ENCODE measurements around the gene NEGR1.

GRCh38 chr1:71428029-71428428 is 854.3 kb downstream of the NEGR1 start:
- TF ChIP-seq CTCF (IDR thresholded peaks at IDR 0.05; ENCODE audit: extremely low read depth in 1 of 2, insufficient read depth in 1 of 2, low read depth in 1 of 2, low read length in 2 of 2) (no peak), POLR2A (IDR thresholded peaks at IDR 0.05; ENCODE audit: low read depth, low read length) (no peak), POLR2AphosphoS5 (IDR thresholded peaks at IDR 0.05; ENCODE audit: insufficient read depth, low read depth, low read length) (no peak), FOS (IDR thresholded peaks at IDR 0.05; ENCODE audit: borderline replicate concordance, insufficient read depth, low read length) (no peak), EZH2 (IDR thresholded peaks at IDR 0.05; ENCODE audit: borderline replicate concordance, low read depth, low read length, severe bottlenecking) (no peak), JUN (IDR thresholded peaks at IDR 0.05; ENCODE audit: borderline replicate concordance, insufficient read depth, insufficient read length, low read depth) (no peak)
